Stimulated activated naive CD8-positive, alpha-beta T cell treated with anti-CD3 and anti-CD28 coated beads, Interleukin-15, Interleukin-2, amounts not matched to agents 100 U/mL and 50 U/mL, for 24 hours (primary cell): ENCODE data around the gene HSP90B1.

Experiments used
- ATAC-seq: fragments of 150-1000 bp; cut with Tn5 transposase; one replicate; pipeline ENCODE4 v1.10.0; 2021
- DNase-seq: peaks from one replicate; pipeline ENCODE4 v3.0.0; 2021

HSP90B1 gene

DNA sequence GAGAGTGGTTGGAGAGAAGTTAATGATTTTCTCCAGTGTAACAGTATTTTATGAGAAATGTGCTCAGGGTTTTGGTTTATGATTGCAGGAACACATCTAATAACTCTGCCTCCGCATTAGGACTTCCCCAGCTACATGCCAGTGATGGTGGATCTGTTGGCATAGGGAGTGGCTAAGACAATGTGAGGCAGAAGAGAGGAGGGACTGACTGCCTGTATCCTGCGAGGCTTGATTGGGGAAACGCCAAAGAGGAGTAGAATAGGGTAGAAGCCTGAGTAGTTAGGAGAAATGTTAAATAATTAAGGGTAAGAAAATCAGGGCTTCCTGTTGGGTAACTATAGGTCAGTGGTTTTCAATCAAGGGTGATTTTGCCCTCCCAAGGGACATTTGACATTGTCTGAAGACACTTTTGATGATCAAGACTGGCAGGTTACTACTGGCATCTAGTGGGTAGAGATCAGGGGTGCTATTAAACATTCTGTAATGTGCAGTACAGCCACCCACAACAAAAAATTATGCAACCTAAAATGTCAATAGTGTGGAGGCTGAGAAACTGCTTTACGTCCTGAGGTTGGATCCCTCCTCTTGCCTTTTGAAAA, 48.3 kb downstream of the HSP90B1 start:
- ATAC-seq (no peak), DNase-seq (no peak)

DNA sequence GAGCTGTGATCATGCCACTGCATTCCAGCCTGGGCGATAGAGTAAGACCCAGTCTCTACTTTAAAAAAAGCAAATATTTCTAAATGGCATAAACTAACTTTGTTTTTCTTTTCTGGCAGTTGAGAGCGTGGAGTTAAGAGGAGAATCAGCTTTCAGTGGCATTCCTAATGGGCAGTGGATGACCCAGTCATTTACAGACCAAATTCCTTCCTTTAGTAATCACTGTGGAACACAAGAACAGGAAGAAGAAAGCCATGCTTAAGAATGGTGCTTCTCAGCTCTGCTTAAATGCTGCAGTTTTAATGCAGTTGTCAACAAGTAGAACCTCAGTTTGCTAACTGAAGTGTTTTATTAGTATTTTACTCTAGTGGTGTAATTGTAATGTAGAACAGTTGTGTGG, 56.6 kb downstream of the HSP90B1 start:
- no peak for DNase-seq

DNA sequence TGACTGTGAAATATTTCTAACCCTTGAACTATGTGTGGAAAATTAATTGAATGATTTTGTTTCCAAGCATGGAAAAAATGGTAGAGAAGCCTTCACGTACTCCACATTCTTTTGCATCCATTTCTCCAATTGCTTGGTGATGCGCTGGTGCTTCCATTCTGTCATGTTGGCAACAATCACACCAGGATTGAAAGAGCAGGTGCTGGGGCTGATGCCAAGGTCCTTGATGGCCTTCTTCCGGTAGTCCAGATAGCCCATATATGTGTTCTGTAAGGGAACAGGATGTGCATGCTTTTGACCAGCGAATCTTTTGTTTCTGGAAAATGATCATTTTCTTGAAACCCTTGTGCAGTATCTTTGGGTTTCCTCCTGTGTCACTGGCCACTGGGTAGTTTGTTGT, 64.0 kb downstream of the HSP90B1 start:
- no peak for ATAC-seq

More for the DNA sequence above, 56.6 kb downstream of the HSP90B1 start:
- no peak for ATAC-seq

DNA sequence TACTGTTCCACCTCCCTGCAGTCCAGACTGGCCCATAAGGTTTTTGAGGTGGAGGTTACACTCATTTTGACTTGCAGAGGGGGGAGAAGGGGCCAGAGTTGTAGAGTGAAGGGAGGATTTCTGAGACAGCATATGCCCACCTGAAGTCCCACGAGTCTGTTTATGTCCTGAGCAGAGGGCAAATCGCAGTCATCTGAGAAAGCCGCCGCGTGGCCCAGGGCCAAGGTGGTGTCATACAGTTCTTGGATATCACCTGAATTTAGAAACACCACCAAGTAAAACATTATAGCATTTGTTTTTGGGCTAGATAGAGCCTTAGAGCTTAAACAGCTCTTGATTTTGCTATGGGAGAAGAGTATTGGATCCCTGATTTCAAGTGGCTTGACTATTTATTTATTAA, 66.4 kb downstream of the HSP90B1 start:
- no peak for DNase-seq
- no peak for ATAC-seq

More for the DNA sequence above, 64.0 kb downstream of the HSP90B1 start:
- no peak for DNase-seq

DNA sequence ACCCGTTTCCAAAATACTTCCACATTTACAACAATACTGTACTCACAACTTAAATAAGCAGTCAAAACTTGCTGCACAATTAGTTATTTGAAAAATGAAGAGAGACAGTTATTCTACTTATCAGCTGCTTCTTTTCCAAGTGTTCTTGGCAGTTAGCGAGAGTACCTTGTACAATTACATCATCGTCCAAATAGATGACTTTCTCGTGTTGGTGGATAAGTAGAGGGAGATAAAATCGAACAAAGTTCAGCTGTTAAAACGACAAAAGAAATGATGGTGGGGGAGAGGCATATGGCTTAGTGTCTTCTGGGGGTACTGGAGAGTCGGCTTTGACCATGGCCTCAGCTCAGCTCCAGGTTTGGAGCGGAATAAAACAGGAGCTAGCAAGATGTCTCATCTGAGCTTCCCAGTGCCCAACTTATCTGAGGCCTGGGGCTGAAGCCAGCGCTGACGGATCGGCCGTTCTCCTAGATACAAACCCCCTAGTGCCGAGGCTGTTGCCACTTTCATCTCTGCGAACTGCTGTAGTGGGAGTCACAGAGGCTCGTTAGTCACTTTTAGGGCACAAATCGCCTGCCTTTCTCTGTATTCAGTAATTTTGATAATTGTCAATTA, 67.2 kb downstream of the HSP90B1 start:
- ATAC-seq = no peak
- no peak for DNase-seq
